ENCODE results near the gene EVL. TPM values are rescaled to one million over a fixed set of nuclear protein-coding genes. Genes with fewer than 3 reads are reported as not detected.
"Not testable (repeated sequence)": the region's sequence is repeated elsewhere in the genome, so short reads cannot be mapped to it uniquely, and the experiment has no call there.

The EVL gene
- total RNA-seq, 2 experiments from 2014 or later = 1,124 to 1,144 TPM

DNA sequence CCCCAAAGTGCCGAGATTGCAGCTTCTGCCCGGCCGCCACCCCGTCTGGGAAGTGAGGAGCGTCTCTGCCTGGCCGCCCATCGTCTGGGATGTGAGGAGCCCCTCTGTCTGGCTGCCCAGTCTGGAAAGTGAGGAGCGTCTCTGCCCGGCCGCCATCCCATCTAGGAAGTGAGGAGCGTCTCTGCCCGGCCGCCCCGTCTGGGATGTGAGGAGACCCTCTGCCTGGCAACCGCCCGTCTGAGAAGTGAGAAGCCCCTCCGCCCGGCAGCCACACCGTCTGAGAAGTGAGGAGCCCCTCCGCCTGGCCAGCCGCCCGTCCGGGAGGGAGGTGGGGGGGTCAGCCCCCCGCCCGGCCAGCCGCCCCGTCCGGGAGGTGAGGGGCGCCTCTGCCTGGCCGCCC is 115.4 kb downstream of the EVL start:
- H3K36me3 Mint-ChIP-seq, POLR2A ChIA-PET, H3K27ac Mint-ChIP-seq: not testable (repeated sequence)

DNA sequence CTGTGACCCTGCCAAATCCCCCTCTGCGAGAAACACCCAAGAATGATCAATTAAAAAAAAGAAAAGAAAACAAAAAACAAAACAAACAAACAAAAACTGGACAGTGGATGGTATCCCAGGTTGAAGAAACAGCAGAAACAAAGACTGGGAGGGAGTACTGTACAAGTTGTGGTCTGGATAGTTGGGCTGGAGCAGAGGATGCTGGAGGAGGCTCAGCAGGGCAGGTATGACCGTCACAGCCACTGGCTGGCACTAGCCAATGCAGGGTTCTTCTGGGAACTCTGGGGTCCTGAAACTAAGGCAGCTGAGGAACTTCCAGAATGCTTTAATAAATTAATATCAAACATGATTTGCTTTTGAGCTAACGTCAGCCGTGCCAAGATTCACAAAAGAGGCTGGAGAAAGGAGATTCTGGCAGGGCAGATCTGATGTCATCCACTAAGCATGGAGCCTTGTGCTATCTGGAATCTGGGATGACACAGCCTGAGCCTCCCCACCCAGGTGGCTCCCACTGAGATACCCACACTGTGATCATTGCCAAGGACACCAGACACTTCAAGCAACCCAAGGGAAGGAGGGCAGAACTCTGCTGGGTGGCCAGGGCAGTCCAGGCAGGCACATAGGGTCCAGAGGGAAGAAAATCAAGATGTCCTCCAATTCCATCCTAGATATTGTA is 116.8 kb downstream of the EVL start:
- H3K27me3 Mint-ChIP-seq; POLR2A ChIA-PET; H3K36me3 Mint-ChIP-seq; DNase-seq; H3K4me1 Mint-ChIP-seq; H3K4me3 Mint-ChIP-seq; H3K27ac Mint-ChIP-seq; H3K9me3 Mint-ChIP-seq; ATAC-seq (ENCODE audit: low read depth): not testable (repeated sequence)

More for the DNA sequence above, 115.4 kb downstream of the EVL start:
- DNase-seq; ATAC-seq (ENCODE audit: low read depth); H3K9me3 Mint-ChIP-seq; H3K27me3 Mint-ChIP-seq; H3K4me3 Mint-ChIP-seq; H3K4me1 Mint-ChIP-seq: not testable (repeated sequence)

DNA sequence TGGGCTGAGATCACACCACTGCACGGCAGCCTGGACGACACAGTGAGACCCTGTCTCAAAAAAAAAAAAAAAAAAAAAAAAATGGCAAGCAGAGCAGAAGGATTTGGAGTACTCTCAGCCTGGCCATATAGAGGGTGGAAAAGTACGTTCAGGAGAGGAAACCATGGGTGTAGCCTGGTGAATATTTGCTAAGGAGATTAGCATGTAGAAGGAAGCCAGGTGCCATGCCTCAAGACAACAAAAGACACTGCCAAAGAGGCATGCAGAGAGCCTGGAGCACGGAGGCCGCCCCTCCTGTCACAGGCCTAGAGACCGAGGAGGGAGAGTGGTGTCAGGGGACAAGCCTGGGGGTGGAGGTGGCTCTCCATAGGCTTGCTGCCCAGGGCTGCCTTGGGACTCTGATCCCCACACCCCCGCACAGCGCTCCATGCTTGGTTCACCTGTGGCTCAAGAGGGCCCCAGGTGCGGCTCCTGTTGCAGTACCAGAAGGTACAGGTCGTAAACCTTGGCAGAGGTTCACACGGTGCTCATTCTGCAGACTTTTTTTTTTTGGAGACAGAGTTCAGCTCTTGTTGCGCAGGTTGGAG is 122.1 kb downstream of the EVL start:
- Mint-ChIP-seq H3K4me3 (no peak overlapping the region), H3K4me1 (peaks cover 6% of the 10 kb centered on the region), H3K9me3 (no peaks in the 10 kb centered on the region), H3K27ac (no peak overlapping the region), H3K36me3 (no peaks in the 10 kb centered on the region), H3K27me3 (no peaks in the 10 kb centered on the region)
- POLR2A ChIA-PET = interaction anchor here (0.6 to 0.7 kb wide), 2 partner anchors 11 to 84 kb away, joined by 3 to 4 read pairs; no protein-coding TSS in a partner anchor
- ATAC-seq (ENCODE audit: low read depth) (no peak), DNase-seq (no peak)

DNA sequence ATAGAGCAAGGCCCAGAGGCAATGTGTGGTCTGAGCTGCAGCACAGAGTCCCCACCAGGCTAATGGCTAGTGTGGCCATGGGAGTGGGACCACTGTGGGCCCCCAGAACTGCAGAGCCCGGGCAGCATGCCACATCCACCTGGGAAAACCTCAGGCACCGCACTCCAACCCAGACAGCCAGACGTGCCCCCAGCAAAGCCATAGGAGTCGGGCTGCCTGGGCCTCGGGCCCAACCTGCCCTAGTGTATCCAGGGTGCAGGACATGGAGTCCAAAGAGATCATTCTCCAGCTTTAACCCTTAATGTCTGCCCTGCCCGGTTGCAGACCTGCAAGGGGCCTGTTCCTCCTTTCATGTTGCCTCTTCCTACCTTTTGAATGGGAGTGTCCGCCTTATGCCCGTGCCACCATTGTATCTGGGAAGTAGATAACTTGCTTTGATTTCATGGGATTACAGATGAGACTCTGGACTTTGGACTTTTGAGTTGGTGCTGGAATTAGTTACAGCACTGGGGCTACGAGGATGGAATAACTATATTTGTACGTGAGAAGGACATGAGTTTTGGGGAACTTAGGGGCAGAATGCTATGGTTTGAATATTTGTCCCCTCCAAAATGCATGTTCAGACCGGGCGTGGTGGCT is 123.3 kb downstream of the EVL start:
- POLR2A ChIA-PET = no interaction called here
- peaks cover 11% of the 10 kb centered on the region for H3K4me1 Mint-ChIP-seq
- no peaks in the 10 kb centered on the region for H3K9me3 Mint-ChIP-seq
- ATAC-seq (ENCODE audit: low read depth) (no peak), DNase-seq (no peak)
- H3K27me3 Mint-ChIP-seq = no peaks in the 10 kb centered on the region
- no peak overlapping the region for H3K27ac Mint-ChIP-seq
- H3K4me3 Mint-ChIP-seq = no peak overlapping the region
- H3K36me3 Mint-ChIP-seq = no peaks in the 10 kb centered on the region

DNA sequence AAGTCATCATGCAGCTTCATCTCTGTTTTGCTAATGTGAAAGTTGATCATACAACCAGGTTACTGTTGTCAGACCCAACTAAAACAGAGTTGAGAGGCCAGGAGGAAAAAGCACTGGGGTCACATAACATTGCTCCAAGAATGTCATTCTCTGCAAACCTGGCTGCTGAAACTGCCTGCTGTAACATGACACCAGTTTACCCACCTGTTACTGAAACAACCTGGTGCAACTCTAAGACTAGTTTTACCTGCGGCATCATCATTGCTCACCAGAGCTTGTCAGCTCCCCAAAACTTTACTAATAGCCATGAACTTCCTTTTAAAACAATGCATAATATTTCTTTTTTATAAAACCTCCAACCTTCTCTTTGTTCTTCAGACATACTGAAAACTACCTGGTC is 124.9 kb downstream of the EVL start:
- Mint-ChIP-seq H3K4me1 (peaks cover 13% of the 10 kb centered on the region), H3K4me3 (no peak overlapping the region), H3K9me3 (no peaks in the 10 kb centered on the region), H3K27ac (no peak overlapping the region), H3K27me3 (no peaks in the 10 kb centered on the region), H3K36me3 (no peaks in the 10 kb centered on the region)
- POLR2A ChIA-PET = interaction anchor here (0.6 kb wide), 1 partner anchor 59 kb away, joined by 3 read pairs; no protein-coding TSS in a partner anchor
- DNase-seq = no peak
- no peak for ATAC-seq (ENCODE audit: low read depth)

DNA sequence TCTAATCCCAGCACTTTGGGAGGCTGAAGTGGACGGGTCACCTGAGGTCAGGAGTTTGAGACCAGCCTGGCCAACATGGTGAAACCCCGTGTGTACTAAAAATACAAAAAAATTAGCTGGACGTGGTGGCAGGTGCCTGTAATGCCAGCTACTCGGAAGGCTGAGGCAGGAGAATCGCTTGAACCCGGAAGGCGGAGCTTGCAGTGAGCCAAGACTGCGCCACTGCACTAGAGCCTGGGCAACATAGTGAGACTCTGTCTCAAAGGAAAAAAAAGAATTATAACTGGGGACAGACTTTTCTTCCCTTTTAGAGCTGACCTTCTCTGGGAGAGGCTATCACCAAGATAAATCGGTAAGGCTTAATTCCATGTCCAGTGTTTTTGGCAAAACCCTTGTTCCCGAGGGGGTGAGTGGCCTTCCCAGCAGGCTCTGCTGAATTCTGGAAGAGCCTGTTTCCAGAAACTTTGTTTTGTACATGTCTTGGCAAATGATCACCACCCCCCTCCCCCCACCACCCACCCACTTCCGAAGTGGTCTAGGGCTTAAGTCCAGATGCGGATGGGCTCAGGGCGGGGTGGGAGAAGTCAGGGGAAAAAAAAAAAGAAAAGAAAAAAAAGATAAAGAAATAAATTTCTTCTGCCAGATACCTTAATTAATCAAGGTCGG is 126.5 kb downstream of the EVL start:
- POLR2A ChIA-PET = interaction anchor here (1.8 to 3.7 kb wide), 4 partner anchors 30 to 130 kb away, joined by 3 to 31 read pairs (median 12); no protein-coding TSS in a partner anchor
- H3K4me3 Mint-ChIP-seq = no peak overlapping the region
- DNase-seq (no peak), ATAC-seq (ENCODE audit: low read depth) (no peak)
- H3K4me1 Mint-ChIP-seq = peaks cover 8% of the 10 kb centered on the region
- peak overlapping the region; percentile 30 for H3K27ac Mint-ChIP-seq
- no peaks in the 10 kb centered on the region for H3K36me3 Mint-ChIP-seq
- H3K27me3 Mint-ChIP-seq = no peaks in the 10 kb centered on the region
- no peaks in the 10 kb centered on the region for H3K9me3 Mint-ChIP-seq

DNA sequence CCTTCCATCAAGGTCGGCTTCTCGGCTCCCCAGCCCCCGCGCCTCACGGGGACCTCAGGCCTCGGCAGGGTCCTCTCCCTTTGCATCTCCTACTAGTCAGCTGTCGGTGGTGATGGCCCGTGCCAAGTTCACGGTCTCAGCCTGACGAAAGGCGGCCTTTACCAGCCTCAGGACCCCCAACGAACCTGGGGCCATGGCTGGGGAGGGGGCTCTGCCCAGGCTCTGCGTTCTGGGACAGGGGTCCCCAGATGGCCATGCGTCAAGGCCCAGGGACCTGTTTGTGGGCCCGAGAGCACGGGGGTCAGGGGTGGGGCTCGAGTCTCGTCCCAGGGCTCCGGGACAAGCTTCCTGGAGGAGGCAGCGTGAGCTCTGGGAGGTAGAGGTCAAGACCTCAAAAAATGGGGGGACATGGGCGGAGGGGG is 127.0 kb downstream of the EVL start:
- peak overlapping the region; percentile 93 for H3K27ac Mint-ChIP-seq
- H3K4me3 Mint-ChIP-seq = peak overlapping the region; percentile 75
- H3K9me3 Mint-ChIP-seq = no peaks in the 10 kb centered on the region
- H3K4me1 Mint-ChIP-seq = peaks cover 8% of the 10 kb centered on the region
- ATAC-seq (ENCODE audit: low read depth) (no peak), DNase-seq (no peak)
- H3K36me3 Mint-ChIP-seq = no peaks in the 10 kb centered on the region
- no peaks in the 10 kb centered on the region for H3K27me3 Mint-ChIP-seq
- POLR2A ChIA-PET = interaction anchor here (0.9 to 3.7 kb wide), 13 partner anchors 13 to 209 kb away, joined by 3 to 31 read pairs (median 5); no protein-coding TSS in a partner anchor

DNA sequence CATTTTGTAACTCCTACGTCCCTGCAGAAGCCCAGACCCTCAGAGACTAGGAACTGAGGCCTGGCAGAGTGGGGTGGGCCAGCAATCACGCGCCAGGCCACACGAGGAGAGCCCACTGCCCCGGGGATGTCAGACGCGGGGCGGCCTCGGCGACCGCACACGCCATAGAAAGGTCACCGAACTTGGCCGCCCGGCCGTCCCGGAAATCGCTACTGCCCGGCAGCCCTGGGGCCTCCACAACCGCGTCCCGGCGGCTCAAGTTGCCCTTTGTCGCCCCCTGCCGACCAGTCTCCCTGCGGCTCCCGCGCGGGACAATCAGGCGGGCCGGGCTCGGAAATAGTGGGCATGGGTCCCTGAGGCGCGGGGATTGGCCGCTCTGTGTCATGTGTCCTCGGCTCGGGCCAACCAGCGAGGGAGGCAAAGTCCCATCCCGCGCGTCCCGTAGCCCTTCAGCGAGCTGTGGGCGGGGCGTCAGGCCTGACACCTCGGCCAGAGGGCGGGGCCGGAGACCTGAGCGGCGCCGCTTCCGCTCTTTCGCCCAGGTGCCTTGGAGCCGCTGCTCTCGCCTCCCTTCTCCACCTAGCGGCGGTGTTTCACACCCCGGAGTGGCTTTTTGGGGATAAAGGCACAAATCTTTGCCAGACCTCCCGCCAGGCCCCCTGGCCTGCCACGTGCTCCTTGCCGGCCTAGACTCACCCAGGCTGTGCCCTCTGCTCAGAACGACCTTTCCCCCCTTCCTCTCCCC is 127.6 kb downstream of the EVL start:
- DNase-seq = peak; percentile 99
- H3K36me3 Mint-ChIP-seq = no peaks in the 10 kb centered on the region
- H3K27me3 Mint-ChIP-seq = no peaks in the 10 kb centered on the region
- peaks cover 8% of the 10 kb centered on the region for H3K4me1 Mint-ChIP-seq
- POLR2A ChIA-PET = interaction anchor here (0.5 to 3.7 kb wide), 16 partner anchors 9 to 210 kb away, joined by 3 to 31 read pairs (median 4); no protein-coding TSS in a partner anchor
- no peaks in the 10 kb centered on the region for H3K9me3 Mint-ChIP-seq
- peak; percentile 100 for ATAC-seq (ENCODE audit: low read depth)
- peak overlapping the region; percentile 75 for H3K4me3 Mint-ChIP-seq
- peak overlapping the region; percentile 93 for H3K27ac Mint-ChIP-seq

Small RNAs within 50 kb of the gene (microRNA-seq; reads per million reads assigned to microRNA genes)
- gene MIR151B (7.7 reads per million, percentile 6 among the genes with 10 or more reads in this experiment), gene MIR342 (24,198 reads per million, percentile 97 among the genes with 10 or more reads in this experiment)

Other genes with a start within 250 kb of the EVL start
- under 1 TPM; 0.14 to 0.28 TPM for gene DEGS2, start 94.2 kb downstream of the EVL start, total RNA-seq
- 10 to 100 TPM; 86.4 to 89.6 TPM for gene YY1, start 173.7 kb downstream of the EVL start, total RNA-seq
- gene SLC25A29, start 241.0 kb downstream of the EVL start, total RNA-seq = 10 to 100 TPM; 17.3 to 18.1 TPM